Stomach (tissue), 4 donors: Measurements from ENCODE around the gene FAM24B.
"Not testable (repeated sequence)": the region's sequence is repeated elsewhere in the genome, so short reads cannot be mapped to it uniquely, and the experiment has no call there.

Source experiments
- POLR2AphosphoS5 ChIP-seq, 3 donors: sonication (generic); formaldehyde crosslinking; IDR thresholded peaks; one replicate each; pipeline ENCODE4 v1.6.1; 2016; ENCODE audit warnings: antibody characterized with exemption in 3 of 3
- TF ChIP-seq, protein P1 (sequence below), 7 experiments: fragments of 450-650 bp in 4 of 7; fragments of 200-600 bp in 3 of 7; sonication (generic) in 3 of 7; IDR thresholded peaks; one replicate each; pipeline ENCODE4 v1.5.1; 2016 to 2019; ENCODE audit warnings: antibody characterized with exemption in 7 of 7, control low read depth in 2 of 7, mild to moderate bottlenecking in 1 of 7

DNA sequence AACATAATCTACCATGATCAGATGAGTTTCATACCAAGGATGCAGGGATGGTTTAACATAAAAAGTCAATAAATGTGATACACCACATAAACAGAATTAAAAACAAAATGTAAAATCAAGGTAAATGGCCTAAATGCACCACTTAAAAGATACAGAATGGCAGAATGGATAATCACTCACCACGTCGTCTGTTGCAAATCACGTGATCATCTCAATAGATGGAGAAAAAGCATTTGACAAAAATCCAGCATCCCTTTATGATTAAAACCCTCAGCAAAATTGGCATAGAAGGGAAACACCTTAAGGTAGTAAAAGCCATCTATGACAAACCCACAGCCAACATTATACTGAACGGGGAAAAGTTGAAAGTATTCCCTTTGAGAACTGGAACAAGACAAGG, 24.5 kb upstream of the FAM24B start:
- TF ChIP-seq, protein P1, sequence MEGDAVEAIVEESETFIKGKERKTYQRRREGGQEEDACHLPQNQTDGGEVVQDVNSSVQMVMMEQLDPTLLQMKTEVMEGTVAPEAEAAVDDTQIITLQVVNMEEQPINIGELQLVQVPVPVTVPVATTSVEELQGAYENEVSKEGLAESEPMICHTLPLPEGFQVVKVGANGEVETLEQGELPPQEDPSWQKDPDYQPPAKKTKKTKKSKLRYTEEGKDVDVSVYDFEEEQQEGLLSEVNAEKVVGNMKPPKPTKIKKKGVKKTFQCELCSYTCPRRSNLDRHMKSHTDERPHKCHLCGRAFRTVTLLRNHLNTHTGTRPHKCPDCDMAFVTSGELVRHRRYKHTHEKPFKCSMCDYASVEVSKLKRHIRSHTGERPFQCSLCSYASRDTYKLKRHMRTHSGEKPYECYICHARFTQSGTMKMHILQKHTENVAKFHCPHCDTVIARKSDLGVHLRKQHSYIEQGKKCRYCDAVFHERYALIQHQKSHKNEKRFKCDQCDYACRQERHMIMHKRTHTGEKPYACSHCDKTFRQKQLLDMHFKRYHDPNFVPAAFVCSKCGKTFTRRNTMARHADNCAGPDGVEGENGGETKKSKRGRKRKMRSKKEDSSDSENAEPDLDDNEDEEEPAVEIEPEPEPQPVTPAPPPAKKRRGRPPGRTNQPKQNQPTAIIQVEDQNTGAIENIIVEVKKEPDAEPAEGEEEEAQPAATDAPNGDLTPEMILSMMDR (IDR thresholded peaks at IDR 0.05): not testable (repeated sequence)
- TF ChIP-seq POLR2AphosphoS5 (IDR thresholded peaks at IDR 0.05): not testable (repeated sequence)
